ENCODE data around the gene RTN4IP1. TPM values are rescaled to one million over a fixed set of nuclear protein-coding genes. Genes with fewer than 3 reads are reported as not detected.
A peak's percentile ranks its signal among the peaks of the same experiment; 100 is the strongest.

The RTN4IP1 gene, protein sequence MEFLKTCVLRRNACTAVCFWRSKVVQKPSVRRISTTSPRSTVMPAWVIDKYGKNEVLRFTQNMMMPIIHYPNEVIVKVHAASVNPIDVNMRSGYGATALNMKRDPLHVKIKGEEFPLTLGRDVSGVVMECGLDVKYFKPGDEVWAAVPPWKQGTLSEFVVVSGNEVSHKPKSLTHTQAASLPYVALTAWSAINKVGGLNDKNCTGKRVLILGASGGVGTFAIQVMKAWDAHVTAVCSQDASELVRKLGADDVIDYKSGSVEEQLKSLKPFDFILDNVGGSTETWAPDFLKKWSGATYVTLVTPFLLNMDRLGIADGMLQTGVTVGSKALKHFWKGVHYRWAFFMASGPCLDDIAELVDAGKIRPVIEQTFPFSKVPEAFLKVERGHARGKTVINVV
- 5.5 TPM for total RNA-seq

DNA sequence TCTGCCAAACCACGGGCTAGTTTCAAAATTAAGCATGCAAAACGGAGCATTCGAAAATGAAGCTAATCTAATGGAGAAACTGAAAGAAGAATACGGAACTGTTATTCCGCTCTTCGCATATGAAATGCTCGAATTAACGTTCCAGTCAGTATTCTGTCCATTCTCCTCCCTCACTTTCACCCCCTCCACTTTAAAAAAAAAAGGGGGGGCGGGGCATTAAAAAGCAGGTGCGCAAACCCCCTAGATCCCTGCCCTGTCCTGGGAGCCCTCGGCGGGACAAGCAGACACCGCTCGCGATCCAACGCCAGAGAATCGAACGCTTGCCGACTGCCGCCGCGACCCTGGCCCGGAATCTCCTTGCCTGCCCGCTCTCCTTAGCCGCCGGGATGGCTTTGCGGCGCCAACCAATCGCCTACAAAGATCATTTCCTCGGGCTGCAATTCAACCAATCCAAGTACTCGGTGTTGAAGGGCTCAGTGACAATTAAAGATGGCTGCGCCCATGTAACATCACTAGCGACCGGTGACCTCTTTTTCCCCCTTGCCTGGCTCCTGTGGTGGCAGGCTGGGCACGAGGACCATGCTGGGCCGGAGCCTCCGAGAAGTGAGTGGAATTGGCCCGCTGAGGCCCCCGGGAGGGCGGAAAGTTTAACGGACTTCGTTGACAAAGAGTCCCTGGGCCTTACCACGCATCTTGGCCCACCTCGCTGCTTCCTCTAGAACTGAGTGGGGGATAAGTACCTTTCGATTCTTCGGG is at the start of gene RTN4IP1, which contains the start of gene QRSL1:
RTN4IP1 (minus strand) TSS at position 396 of the 756 bp plus-strand sequence. CDS start 477 bp downstream, outside the sequence.
QRSL1 (plus strand) TSS at position 476 of the 756 bp plus-strand sequence; CDS start at position 580, 104 bp downstream.
- DNase-seq (ENCODE audit: low spot score) = peak; percentile 91

- DNase-seq (ENCODE audit: low spot score) = no peak
Observed at GRCh38 chr6:106677282-106677681, 48.0 kb upstream of the RTN4IP1 start.

DNA sequence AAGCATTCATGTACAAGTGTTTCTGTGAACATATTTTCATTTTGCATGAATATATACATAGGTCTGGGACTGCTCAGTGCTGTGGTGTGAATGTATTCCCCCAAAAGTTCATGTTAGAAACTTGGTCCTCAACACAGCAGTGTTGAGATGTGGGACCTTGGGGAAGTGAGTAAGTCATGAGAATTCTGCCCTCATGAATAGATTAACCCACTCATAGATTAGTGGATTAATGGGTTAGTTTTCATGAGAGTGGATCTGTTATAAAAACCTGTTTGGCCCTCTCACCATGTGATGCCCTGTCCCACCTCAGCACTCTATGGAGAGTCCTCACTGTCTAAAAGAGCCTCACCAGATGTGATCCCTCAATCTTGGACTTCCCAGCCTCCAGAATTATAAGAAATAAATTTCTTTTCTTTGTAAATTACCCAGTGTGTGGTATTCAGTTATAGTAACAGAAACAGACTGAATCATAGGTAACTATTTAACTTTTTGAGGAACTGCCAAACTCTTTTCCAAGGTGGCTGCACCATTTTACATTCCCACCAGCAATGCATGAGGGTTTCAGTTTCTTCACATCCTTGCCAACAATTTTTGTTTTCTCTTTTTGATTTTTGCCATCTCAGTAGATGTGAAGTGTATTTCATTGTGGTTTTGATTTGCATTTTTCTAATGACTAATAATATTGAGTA is 45.4 kb upstream of the RTN4IP1 start:
- DNase-seq (ENCODE audit: low spot score) = no peak

DNA sequence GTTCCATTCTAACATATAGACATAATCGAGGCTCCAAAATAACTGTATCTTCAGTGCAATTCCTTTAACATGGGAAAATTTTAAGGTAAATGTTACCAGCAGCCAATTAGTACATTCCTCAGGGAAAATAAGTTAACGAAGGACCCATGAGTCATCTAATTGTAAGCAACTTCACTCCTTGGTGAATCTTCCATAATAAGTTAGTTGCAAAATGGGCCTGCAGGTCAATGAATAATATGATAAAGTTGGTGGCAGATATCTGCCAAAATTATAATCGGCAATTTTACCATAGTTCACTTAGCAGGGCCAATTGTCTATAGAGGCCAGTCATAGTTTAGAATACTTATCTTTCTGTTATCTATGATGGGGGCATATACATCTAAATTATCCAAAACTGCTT is 42.4 kb upstream of the RTN4IP1 start:
- DNase-seq (ENCODE audit: low spot score) = no peak

- DNase-seq (ENCODE audit: low spot score) = no peak
Observed at GRCh38 chr6:106670236-106670635, 40.9 kb upstream of the RTN4IP1 start.

GRCh38 chr6:106667022-106667402 is 37.7 kb upstream of the RTN4IP1 start:
- DNase-seq (ENCODE audit: low spot score) = no peak

- DNase-seq (ENCODE audit: low spot score) = no peak
Observed at GRCh38 chr6:106666282-106667021, 37.2 kb upstream of the RTN4IP1 start.

GRCh38 chr6:106662458-106662857 is 33.2 kb upstream of the RTN4IP1 start:
- DNase-seq (ENCODE audit: low spot score) = no peak

DNA sequence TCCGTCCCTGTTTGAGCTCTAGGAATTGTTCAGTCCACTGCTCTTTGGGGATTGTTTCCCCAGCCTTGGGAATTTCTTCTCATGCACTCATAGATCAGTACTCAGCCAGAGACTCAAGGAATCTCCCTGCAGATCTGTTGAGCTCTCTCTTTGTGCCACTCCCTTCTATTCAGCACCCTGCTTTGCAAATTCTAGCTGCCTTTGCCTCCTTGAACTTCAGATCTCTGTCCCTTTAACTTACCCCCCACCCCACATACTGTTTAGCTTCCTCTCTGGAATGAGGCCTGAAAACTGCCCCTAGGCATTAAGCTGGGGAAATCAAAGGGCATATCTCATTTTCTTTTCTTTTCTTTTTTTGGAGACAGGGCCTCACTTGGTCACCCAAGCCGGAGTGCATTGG is 30.6 kb upstream of the RTN4IP1 start:
- DNase-seq (ENCODE audit: low spot score) = no peak

DNA sequence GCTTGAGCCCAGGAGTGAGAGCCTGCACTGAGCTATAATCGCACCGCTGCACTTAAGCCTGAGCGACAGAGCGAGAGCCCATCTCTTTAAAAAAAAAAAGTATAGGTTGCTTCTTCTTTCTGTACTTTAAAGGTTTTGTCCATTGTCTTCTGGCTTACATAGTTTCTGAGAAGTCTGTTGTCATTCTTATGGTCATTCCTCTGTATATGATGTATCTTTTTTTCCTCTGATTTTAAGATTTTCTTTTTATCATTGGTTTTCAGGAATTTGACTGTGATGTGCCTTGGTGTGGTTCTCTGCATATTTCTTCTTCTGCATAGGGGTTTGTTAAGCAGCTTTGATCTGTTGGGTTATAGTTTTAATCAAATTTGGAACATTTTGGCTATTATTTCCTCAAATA is 29.2 kb upstream of the RTN4IP1 start:
- DNase-seq (ENCODE audit: low spot score) = no peak

DNA sequence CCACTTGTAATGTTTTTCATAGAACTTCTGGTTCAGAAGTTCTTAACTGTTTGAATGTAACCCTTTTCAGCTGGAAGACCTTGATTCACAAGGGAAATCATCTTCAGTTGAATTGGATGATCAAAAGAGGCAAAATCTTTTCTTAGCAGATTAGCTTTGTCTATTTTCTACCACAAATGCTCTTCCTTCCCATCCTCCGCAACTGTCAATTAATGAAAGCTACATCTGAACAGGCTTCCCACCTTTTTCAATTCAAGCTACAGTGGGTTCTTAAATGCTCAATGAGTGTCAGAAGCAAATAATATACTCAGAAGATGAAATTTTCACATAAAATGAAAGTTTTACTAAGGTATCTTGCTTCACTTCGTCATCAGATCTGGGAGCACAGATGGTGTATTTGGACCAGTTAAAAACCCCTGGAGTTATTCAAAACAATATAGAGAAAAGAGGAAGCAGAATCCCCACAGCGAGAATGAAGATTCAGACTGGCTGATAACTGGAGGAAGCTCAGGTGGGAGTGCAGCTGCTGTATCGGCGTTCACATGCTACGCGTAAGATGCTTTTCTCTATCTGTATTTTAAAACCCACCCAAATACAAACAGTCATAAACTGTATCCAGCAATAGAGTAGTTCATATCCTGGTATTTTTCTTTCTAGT is 19.5 kb upstream of the RTN4IP1 start:
- DNase-seq (ENCODE audit: low spot score) = no peak

GRCh38 chr6:106643061-106643460 is 13.8 kb upstream of the RTN4IP1 start:
- DNase-seq (ENCODE audit: low spot score) = no peak

DNA sequence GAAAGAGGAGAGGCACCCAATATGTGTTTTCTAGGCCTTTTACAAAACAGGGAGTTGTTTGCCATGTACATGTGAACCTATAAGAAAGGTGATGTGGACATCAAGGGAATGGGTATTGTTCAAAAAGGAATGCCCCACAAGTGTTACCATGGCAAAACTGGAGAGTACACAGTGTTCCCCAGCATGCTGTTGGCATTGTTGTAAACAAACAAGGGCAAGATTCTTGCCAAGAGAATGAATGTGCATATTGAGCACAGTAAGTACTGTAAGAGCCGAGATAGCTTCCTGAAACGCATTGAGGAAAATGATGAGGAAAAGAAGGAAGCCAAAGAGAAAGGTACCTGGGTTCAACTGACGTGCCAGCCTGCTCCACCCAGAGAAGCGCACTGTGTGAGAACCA is 13.2 kb upstream of the RTN4IP1 start:
- DNase-seq (ENCODE audit: low spot score) = no peak

DNA sequence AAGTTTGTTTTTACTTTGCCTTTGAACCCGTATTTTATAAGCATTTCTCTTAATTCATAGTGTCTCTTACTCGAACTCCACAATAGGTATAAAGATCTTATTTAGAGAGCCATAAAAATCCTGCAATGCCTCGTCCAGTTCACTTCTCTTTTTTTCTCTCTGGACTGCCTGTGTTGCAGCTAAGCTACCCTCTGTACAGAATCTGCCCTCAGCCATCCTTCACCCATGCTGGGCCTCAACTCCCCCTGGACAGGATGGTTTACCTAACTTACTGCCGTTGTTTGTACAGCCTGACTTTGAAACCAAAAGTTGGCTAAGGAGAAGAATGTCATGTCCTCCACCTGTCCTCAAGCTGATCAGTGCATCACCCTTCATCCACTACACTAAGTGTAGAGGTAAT is 10.5 kb upstream of the RTN4IP1 start:
- no peak for DNase-seq (ENCODE audit: low spot score)

GRCh38 chr6:106637717-106638341 is 8.5 kb upstream of the RTN4IP1 start:
- no peak for DNase-seq (ENCODE audit: low spot score)

- no peak for DNase-seq (ENCODE audit: low spot score)
Observed at GRCh38 chr6:106637051-106637716, 7.9 kb upstream of the RTN4IP1 start.

DNA sequence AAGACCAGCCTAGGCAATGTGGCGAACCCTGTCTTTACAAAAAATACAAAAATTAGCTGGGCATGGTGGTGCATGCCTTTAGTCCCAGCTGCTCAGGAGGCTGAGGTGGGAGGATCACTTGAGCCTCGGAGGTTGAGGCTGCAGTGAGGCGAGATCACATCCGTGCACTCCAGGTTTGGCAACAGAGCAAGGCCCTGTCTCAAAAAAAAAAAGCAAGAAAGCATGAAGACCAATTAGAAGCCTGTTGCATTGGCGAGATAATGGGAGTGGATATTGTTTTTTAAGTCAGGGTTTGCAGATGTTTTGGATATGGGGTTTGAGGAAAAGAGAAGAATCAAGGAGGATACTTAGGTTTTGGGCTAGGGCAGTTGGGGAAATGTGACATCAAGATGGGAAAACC is 5.3 kb upstream of the RTN4IP1 start:
- no peak for DNase-seq (ENCODE audit: low spot score)

DNA sequence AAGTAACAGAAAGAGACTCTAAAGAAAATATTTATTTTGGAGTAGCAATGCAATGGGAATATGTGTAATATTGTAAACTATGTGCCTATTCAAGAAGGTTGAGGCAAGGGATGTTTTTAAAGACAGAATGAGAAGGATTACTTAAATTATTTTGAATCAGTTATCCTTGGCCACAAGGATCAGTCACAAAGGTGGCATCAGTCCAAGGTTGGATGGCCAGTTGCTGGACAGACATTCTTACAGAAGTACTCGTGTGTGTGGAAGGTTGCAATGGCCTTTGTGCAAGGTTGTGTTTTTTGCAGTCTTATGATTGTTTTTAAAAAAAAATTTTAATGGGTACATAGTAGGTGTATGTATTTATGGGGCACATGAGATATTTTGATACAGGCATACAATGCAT is 2.0 kb upstream of the RTN4IP1 start:
- DNase-seq (ENCODE audit: low spot score) = no peak

DNA sequence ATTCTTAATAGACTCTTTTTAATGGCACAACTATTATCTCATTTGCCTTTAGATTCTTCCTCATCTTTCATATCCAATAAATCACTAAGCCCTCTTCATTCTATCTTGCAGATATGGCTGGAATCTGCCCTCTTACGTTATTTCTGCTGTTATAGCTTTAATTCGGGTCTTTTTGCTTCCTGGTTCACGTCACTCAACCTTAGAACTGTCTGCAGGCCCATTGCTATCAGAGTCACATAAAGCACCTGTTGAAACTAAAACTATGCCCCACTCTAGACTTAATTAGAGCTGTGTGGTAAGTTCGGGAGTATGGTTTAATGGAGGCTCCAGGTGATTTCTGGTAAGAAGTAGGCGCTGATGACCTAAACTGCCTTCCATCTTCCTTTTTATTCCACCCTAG is 1.1 kb upstream of the RTN4IP1 start:
- no peak for DNase-seq (ENCODE audit: low spot score)

- DNase-seq (ENCODE audit: low spot score) = no peak
Observed at GRCh38 chr6:106629859-106630163, 513 bp upstream of the RTN4IP1 start.
